GM19438 (cell line): ENCODE results near the gene SLAIN2.

ENCODE experiments used
- ATAC-seq: cut with Tn5 transposase; IDR thresholded peaks from one replicate; pipeline ENCODE4 v1.9.1; 2021; ENCODE audit warnings: low read depth; ENCODE audit not compliant: unreplicated experiment

The SLAIN2 gene

GRCh38 chr4:48333587-48333986 lies 7.7 kb upstream of the SLAIN2 start:
- no peak for ATAC-seq

- no peak for ATAC-seq
These were observed 7.1 kb upstream of the SLAIN2 start for GRCh38 chr4:48334236-48334635.

DNA sequence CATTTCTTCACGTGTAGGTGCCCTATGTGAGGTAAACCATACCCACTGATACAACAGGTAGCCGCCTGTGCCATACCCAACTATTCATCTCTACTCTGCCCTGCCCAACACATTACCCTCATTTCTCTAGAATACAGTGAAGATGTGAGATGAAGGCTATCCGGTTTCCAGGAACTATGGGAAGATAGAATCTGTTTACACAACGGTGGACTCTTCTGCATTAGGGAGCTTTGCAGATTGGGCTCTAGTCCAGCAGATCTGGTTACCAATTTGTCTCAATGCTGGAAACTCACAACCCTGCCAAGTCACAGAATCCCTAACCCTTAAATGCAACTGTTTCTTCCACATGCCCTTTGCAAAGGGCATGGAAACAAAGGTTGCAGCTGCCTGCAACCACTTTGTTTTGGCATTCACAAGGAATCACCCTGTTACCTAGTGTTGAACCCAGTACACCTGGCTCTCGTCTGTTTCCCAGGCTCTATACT lies 6.4 kb upstream of the SLAIN2 start:
- ATAC-seq: no peak

DNA sequence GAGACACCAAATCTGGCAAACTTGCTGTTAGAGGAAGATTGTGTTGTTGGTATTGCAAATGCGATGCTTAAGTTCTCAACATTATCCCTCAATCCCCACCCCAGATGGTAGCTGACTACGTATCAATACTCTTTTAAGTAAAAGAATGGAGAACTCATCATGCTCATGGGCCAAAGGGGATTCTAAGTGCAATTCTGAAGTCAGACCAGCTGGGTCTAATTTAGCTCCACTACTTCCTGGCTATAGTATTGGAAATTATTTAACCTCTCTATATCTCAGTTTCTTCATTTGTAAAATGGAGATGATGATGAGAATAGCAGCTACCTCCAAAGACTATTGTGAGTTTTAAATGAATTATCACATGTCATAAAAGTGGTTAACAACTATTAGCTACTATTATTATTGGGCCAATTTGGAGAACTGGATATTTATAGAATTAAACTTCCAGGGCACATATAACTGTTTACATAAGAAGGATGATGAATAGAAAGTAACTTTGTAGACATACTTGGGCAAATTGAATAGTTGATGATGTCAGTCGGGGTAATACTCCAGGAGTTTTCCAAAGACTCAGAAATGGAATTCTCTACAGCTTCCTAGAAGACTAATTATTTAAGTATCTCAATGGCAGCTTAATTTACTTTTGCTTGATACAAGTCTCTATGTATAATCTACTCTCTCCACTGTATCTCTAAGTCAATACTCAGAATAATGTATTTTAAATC lies 5.0 kb upstream of the SLAIN2 start:
- ATAC-seq: no peak

GRCh38 chr4:48337731-48338130 lies 3.6 kb upstream of the SLAIN2 start:
- ATAC-seq: no peak

DNA sequence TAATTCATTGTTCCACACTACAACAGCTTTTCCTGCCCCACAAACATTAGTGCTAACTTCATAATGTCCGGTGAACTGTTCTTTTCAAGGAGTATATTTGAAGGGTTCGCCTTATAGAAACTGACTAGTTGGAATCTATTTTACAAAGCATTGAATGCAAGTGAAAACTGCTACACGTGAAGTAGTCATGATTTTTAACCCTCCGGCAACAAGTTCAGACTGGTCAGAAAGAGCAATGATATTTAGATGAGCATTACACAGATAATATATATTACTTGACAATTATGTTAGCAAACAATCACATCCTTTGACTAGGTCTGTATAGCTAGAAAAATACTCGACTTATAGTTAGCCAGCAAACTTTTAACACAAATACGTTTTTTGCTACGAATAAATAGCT lies 1.7 kb upstream of the SLAIN2 start:
- ATAC-seq: no peak

DNA sequence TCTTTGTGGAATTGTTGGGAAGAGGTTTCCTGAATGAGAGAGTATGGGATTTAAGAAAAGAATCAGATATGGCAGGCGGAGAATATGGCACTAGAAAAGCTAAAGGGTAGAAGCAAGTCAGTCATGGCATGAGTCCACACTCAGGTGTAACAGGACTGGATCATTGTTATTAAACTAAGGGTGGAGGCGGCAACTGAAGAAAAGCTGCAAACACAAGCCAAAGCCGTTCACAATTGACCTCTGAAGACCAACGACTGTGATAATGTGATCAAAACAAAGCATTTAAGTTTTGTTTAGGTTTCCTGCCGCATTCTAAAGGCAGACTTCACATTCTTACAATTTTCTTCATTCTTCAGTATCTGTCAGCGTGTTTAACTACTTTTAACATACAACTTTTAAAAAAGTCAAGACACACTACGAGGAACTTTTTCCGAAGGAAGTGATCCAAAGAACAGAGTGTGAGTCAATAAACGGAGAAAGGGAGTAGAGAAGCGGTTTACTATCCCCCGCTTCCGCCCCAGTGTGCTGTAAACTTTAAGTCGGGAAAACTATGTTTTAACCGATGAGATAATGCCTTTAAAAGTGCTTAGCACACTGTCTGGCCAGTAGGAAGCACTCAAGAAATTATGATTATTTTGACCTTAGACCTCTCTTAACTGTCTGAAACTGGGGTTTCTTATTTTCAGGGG lies 909 bp upstream of the SLAIN2 start:
- peak; percentile 5 for ATAC-seq

GRCh38 chr4:48341776-48342605 lies 662 bp downstream of the SLAIN2 start:
- peak; percentile 25 for ATAC-seq

GRCh38 chr4:48342606-48342880 lies 1.2 kb downstream of the SLAIN2 start:
- no peak for ATAC-seq

DNA sequence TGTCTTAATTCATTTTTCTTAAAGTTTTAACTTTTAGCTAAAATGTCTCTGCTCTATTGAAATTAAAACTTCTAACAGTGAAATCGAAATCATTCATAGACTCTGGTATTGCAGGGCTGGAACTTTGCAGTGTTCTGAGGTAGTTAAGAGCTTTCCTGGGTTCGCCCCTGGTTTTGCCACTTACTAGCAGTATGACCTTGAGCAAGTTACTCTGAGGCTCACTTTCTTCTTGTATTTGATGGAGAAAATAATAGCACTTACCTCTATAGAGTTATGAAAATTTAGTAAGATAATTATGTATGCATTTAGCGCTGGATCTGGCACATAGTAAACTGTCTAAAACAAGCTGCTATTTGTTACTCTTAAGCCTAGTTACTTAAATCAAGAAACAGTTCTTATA lies 1.7 kb downstream of the SLAIN2 start:
- ATAC-seq: no peak

DNA sequence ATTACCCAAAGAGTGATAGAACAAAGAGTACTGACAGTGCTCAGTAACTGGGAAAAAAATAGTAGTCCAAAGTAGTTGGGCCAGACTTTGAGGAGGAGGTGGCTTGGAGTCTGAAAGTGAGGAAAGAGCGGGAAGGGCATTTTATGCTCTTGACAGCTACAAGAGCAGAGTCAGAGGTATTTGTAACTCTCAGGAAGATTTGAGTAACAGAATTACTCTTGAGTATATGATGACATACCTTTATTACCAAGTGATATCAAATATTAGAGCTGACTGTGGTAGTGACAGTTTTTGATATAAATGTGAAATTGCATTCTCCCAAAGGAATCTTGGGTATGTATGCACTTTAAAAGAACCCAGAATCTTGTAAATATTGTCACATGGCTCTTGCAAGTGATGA lies 2.2 kb downstream of the SLAIN2 start:
- no peak for ATAC-seq

DNA sequence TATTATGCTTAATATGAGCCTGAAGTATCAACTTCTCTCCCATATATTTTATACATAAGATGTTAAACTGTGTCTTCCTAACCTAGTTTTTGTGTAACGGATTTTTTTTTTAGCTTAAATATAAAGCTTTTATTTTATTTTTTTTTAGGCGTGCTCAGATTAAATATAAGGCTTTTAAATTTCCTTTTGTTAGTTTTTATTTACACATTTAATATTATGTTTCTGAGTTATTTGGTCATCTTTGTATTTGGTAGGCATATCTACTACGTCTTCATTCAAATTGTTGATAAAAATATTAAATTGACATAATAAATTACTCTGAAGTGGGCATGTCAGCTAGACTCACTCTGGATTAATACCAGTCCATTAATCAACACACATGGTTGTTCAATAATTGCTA lies 4.2 kb downstream of the SLAIN2 start:
- ATAC-seq: no peak

DNA sequence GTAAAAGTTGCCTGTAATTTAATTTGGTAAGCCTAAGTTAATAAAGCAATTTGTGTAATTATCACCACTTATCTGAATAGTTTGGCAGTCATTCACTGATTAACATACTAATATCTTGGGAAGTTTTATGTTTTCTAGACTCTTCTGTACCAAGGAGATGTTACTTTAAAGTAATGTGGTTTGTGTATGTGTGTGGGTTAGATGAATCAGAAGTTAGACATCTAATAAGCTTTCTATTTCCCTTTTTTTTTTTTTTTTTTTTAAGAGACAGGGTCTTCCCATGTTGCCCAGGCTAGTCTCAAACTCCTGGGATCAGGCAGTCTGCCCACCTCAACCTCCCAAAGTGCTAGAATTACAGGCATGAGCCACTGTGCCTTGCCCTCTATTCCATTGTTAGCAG lies 5.3 kb downstream of the SLAIN2 start:
- ATAC-seq: no peak

DNA sequence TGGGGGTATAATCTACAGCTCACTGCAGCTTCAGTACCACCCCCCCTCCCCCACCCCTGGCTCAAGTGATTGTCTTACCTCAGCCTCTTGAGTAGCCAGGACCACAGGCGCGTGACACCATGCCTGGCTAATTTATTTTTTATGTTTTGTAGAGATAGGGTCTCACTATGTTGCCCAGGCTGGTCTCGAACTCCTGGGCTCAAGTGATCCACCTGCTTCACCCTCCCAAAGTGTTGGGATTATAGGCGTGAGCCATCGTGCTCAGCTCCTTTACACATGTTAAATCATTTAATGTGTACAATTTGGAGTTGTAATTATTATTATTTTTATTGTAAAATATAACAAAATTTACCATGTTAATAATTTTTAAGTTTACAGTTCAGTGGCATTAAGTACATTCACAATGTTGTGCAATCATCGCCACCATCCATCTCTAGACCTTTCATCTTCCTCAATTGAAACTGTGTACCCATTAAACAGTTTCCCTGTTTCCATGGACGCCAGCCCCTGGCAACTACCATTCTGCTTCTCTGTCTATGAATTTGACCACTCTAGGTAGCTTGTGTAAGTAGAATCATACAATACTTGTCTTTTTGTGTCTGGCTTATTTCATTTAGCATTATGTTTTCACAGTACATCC lies 6.1 kb downstream of the SLAIN2 start:
- no peak for ATAC-seq

DNA sequence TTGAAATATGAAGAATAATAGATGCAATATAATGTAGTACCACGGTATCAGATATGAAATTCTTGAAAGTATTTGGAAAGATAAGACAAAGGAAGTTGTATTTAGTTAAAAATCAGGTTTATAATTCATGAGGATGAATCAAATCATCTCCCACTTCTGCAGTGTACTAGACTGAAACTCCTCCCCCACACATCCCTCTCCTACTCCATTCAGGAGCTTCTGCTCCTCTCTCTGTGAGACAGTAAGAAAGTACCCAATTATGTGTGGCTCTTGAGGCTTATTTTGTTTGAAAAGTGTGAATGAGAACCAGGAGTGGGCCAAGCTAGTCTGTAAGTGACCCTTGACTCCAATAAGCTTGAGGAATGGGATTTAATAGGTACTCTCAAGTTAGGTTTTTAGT lies 9.5 kb downstream of the SLAIN2 start:
- ATAC-seq: no peak

GRCh38 chr4:48352793-48353192 lies 11.5 kb downstream of the SLAIN2 start:
- no peak for ATAC-seq

DNA sequence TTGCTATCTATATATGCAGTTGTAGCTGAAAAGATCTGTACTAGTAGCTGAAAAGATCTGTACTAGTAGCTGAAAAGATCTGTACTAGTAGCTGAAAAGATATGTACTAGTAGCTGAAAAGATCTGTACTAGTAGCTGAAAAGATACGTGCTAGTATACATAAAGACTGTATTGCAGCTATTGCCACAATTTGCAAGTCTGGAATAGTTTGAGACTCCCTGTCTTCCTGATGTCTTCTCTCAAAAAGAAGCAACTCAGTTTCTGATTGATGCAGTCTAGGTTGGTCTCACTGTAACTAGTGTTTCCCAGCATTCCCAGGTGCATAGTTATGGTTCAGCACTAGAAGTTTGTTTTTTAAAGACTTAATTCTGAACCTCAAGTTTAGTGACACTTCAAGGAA lies 15.0 kb downstream of the SLAIN2 start:
- ATAC-seq: no peak

- no peak for ATAC-seq
These were observed 19.1 kb downstream of the SLAIN2 start for GRCh38 chr4:48360285-48361011.

GRCh38 chr4:48361012-48361400 lies 19.7 kb downstream of the SLAIN2 start:
- no peak for ATAC-seq

DNA sequence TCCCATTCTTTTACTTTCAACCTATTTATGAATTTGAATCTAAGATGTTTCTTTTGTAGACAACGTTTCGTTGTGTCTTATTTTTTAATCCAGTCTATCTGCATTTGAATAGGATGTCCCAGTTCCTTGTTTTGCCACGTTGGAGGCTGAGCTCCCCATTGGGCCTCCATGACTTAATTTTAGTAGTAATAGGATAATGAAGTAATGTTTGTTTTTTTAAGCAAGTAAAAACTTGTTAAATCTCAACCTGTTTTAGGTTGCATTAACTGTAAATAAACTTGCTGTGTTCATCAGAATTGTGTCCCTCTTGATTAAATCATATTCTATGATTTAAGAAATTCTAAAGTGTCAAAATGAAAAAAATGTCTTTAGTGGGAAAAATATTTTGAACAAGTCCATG lies 25.3 kb downstream of the SLAIN2 start:
- no peak for ATAC-seq

DNA sequence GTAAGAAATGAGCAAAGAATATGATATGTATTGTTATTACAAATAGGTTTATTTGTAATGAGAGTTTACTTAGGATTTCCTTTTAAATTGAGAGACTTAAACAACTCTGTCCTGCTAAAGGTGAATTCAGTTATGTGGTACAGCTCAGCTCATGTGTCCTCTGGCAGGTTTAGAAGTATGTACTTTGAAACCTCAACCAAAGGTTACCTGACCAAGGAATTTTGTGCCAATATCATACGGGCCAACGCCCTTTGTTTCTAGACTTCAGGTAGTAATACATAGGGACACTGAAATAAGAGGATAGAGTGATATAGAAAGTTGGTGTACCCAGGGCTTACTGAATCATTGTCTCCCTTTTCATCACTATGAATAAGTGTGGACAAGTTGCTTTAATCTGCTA lies 25.7 kb downstream of the SLAIN2 start:
- ATAC-seq: no peak
